Measurements from ENCODE around the gene CNBD2. TPM values are rescaled to one million over a fixed set of nuclear protein-coding genes. Genes with fewer than 3 reads are reported as not detected.
A peak's percentile ranks its signal among the peaks of the same experiment; 100 is the strongest.

CNBD2 gene
- polyA plus RNA-seq, 1 donor from 2014 or later = 9.5 TPM

GRCh38 chr20:35953387-35954199, 14.8 kb upstream of the CNBD2 start:
- H4K20me1 ChIP-seq (ENCODE audit: insufficient read depth) = peaks cover 4% of the 10 kb centered on the region
- H3K4me2 ChIP-seq (ENCODE audit: low read length) = peak overlapping the region; percentile 99
- H3K9me2 ChIP-seq (ENCODE audit: insufficient read depth, low read length) = no peaks in the 10 kb centered on the region
- H3K4me3 ChIP-seq (ENCODE audit: low read length) = peak overlapping the region; percentile 100
- H2AFZ ChIP-seq (ENCODE audit: low read depth, low read length) = peak overlapping the region; percentile 90
- no peaks in the 10 kb centered on the region for H3K27me3 ChIP-seq (ENCODE audit: insufficient read depth, low read depth, low read length)
- peaks cover 19% of the 10 kb centered on the region for H3K79me2 ChIP-seq (replicated peaks; ENCODE audit: insufficient read depth, low read length)
- H3F3A ChIP-seq (ENCODE audit: insufficient read depth, low read length, poor library complexity, severe bottlenecking) = peaks cover 10% of the 10 kb centered on the region
- peak overlapping the region; percentile 98 for H3K27ac ChIP-seq (ENCODE audit: low read length)
- TF ChIP-seq EP300 (conservative IDR thresholded peaks at IDR 0.05; ENCODE audit: poor library complexity, severe bottlenecking) = no peak
- no peak for TF ChIP-seq SMC3 (conservative IDR thresholded peaks at IDR 0.05; ENCODE audit: poor library complexity)
- no peak for TF ChIP-seq CTCF (IDR thresholded peaks at IDR 0.05; ENCODE audit: poor library complexity, severe bottlenecking)
- TF ChIP-seq POLR2AphosphoS5 (IDR thresholded peaks at IDR 0.05) = no peak
- no peak for TF ChIP-seq MXI1 (conservative IDR thresholded peaks at IDR 0.05; ENCODE audit: poor library complexity, severe bottlenecking)
- TF ChIP-seq TAF1 (IDR thresholded peaks at IDR 0.05; ENCODE audit: low read depth) = no peak
- no peak for TF ChIP-seq REST (IDR thresholded peaks at IDR 0.05; ENCODE audit: borderline replicate concordance)
- TF ChIP-seq RAD21 (conservative IDR thresholded peaks at IDR 0.05) = no peak
- no peak for TF ChIP-seq EZH2 (IDR thresholded peaks at IDR 0.05; ENCODE audit: borderline replicate concordance, insufficient read depth, low read length, poor library complexity, severe bottlenecking)
- no peaks in the 10 kb centered on the region for H3K36me3 ChIP-seq (ENCODE audit: insufficient read depth, low read length)
- H3K9ac ChIP-seq (ENCODE audit: low read length) = peak overlapping the region; percentile 100
- no peaks in the 10 kb centered on the region for H3K9me3 ChIP-seq (ENCODE audit: low read length)

- Histone ChIP-seq H3K4me3 (ENCODE audit: low read length) (peak within 1 kb of the TSS; percentile 100), H3K4me2 (ENCODE audit: low read length) (peak within 1 kb of the TSS; percentile 99), H3K36me3 (ENCODE audit: insufficient read depth, low read length) (no peaks in the 10 kb centered on the region), H3K27ac (ENCODE audit: low read length) (peak within 1 kb of the TSS; percentile 98), H3F3A (ENCODE audit: insufficient read depth, low read length, poor library complexity, severe bottlenecking) (peaks cover 10% of the 10 kb centered on the region), H3K9me3 (ENCODE audit: low read length) (no peaks in the 10 kb centered on the region), H3K9me2 (ENCODE audit: insufficient read depth, low read length) (no peaks in the 10 kb centered on the region), H2AFZ (ENCODE audit: low read depth, low read length) (peak within 1 kb of the TSS; percentile 90), H3K27me3 (ENCODE audit: insufficient read depth, low read depth, low read length) (no peaks in the 10 kb centered on the region), H3K9ac (ENCODE audit: low read length) (peak within 1 kb of the TSS; percentile 100), H3K79me2 (replicated peaks; ENCODE audit: insufficient read depth, low read length) (peaks cover 19% of the 10 kb centered on the region), H4K20me1 (ENCODE audit: insufficient read depth) (peaks cover 4% of the 10 kb centered on the region)
- TF ChIP-seq POLR2AphosphoS5 (IDR thresholded peaks at IDR 0.05) = peak; percentile 96
- peak; percentile 82 for TF ChIP-seq SMC3 (conservative IDR thresholded peaks at IDR 0.05; ENCODE audit: poor library complexity)
- TF ChIP-seq EZH2 (IDR thresholded peaks at IDR 0.05; ENCODE audit: borderline replicate concordance, insufficient read depth, low read length, poor library complexity, severe bottlenecking) = no peak
- peak; percentile 69 for TF ChIP-seq EP300 (conservative IDR thresholded peaks at IDR 0.05; ENCODE audit: poor library complexity, severe bottlenecking)
- TF ChIP-seq REST (IDR thresholded peaks at IDR 0.05; ENCODE audit: borderline replicate concordance) = peak; percentile 81
- peak; percentile 91 for TF ChIP-seq TAF1 (IDR thresholded peaks at IDR 0.05; ENCODE audit: low read depth)
- TF ChIP-seq MXI1 (conservative IDR thresholded peaks at IDR 0.05; ENCODE audit: poor library complexity, severe bottlenecking) = peak; percentile 88
- TF ChIP-seq RAD21 (conservative IDR thresholded peaks at IDR 0.05) = peak; percentile 71
- peak; percentile 100 for TF ChIP-seq CTCF (IDR thresholded peaks at IDR 0.05; ENCODE audit: poor library complexity, severe bottlenecking)
These were observed 14.0 kb upstream of the CNBD2 start, which contains the start of gene SCAND1 for GRCh38 chr20:35954200-35954906. TSS of gene SCAND1 (minus strand) at chr20:35954502. CDS start at chr20:35954284, 218 bp downstream.

Measured in neural cell (in vitro differentiated cells).